Measurements from ENCODE around the gene PITHD1.
"Not testable (repeated sequence)": the region's sequence is repeated elsewhere in the genome, so short reads cannot be mapped to it uniquely, and the experiment has no call there.

DNA sequence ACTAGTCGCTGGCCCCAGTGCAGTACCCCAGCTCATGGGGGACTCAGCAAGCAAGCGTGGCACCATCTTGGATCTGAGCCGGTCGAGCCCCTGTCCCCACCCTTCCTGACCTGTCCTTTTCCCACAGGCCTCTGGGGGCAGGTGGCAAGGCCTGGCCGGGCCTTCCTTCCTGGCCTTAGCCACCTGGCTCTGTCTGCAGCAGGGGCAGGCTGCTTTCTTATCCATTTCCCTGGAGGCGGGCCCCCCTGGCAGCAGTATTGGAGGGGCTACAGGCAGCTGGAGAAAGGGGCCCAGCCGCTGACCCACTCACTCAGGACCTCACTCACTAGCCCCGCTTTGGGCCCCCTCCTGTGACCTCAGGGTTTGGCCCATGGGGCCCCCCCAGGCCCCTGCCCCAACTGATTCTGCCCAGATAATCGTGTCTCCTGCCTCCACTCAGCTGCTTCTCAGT, 16.5 kb downstream of the PITHD1 start:
- not testable (repeated sequence) for TF ChIP-seq EZH2, EZH2phosphoT487 (IDR thresholded peaks at IDR 0.05)
- TF ChIP-seq, protein P1, sequence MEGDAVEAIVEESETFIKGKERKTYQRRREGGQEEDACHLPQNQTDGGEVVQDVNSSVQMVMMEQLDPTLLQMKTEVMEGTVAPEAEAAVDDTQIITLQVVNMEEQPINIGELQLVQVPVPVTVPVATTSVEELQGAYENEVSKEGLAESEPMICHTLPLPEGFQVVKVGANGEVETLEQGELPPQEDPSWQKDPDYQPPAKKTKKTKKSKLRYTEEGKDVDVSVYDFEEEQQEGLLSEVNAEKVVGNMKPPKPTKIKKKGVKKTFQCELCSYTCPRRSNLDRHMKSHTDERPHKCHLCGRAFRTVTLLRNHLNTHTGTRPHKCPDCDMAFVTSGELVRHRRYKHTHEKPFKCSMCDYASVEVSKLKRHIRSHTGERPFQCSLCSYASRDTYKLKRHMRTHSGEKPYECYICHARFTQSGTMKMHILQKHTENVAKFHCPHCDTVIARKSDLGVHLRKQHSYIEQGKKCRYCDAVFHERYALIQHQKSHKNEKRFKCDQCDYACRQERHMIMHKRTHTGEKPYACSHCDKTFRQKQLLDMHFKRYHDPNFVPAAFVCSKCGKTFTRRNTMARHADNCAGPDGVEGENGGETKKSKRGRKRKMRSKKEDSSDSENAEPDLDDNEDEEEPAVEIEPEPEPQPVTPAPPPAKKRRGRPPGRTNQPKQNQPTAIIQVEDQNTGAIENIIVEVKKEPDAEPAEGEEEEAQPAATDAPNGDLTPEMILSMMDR (IDR thresholded peaks at IDR 0.05), result not testable (repeated sequence)

Data from neural progenitor cell (in vitro differentiated cells).